Liver (tissue), 9 donors: Measurements from ENCODE around the gene SDF2. TPM values are rescaled to one million over a fixed set of nuclear protein-coding genes. Genes with fewer than 3 reads are reported as not detected.
"Not testable (repeated sequence)": the region's sequence is repeated elsewhere in the genome, so short reads cannot be mapped to it uniquely, and the experiment has no call there.

Source experiments
- DNase-seq: peaks from one replicate; pipeline ENCODE4 v3.0.0-alpha.2; 2017; ENCODE audit warnings: low spot score
- H3K27ac ChIP-seq, 2 donors: one replicate each; pipeline ENCODE4 v1.7.0; 2013; ENCODE audit warnings: inconsistent platforms in 2 of 2, low read length in 2 of 2, control low read depth in 1 of 2, low read depth in 1 of 2, mild to moderate bottlenecking in 1 of 2
- H3K27me3 ChIP-seq, 4 donors: one replicate each; pipeline versions ENCODE4 v1.6.1 to v1.7.0; 2013; ENCODE audit warnings: low read length in 3 of 4, inconsistent platforms in 1 of 4, mild to moderate bottlenecking in 1 of 4, moderate library complexity in 1 of 4; ENCODE audit not compliant: control insufficient read depth in 4 of 4, insufficient read depth in 4 of 4
- H3K36me3 ChIP-seq, 4 donors: one replicate each; pipeline versions ENCODE4 v1.6.1 to v1.7.0; 2013; ENCODE audit warnings: low read length in 3 of 4, mild to moderate bottlenecking in 3 of 4, low read depth in 1 of 4, moderate library complexity in 1 of 4; ENCODE audit not compliant: control insufficient read depth in 4 of 4, insufficient read depth in 3 of 4
- H3K4me1 ChIP-seq, 4 donors: one replicate each; pipeline versions ENCODE4 v1.6.1 to v1.7.0; 2013; ENCODE audit warnings: low read length in 3 of 4, mild to moderate bottlenecking in 3 of 4, moderate library complexity in 1 of 4; ENCODE audit not compliant: control insufficient read depth in 4 of 4, insufficient read depth in 4 of 4
- H3K4me3 ChIP-seq, 3 donors: one replicate each; pipeline versions ENCODE4 v1.6.1 to v1.7.0; 2013; ENCODE audit warnings: low read length in 3 of 3, control low read depth in 1 of 3, low read depth in 1 of 3, mild to moderate bottlenecking in 1 of 3
- H3K9ac ChIP-seq, 2 donors: one replicate each; pipeline ENCODE4 v1.7.0; 2013; ENCODE audit warnings: low read length in 2 of 2, mild to moderate bottlenecking in 2 of 2, moderate library complexity in 2 of 2, control low read depth in 1 of 2, low read depth in 1 of 2
- H3K9me3 ChIP-seq, 4 donors: one replicate each; pipeline versions ENCODE4 v1.6.1 to v1.7.0; 2013; ENCODE audit warnings: low read length in 3 of 4; ENCODE audit not compliant: control insufficient read depth in 4 of 4
- ATF3 ChIP-seq: IDR thresholded peaks from 2 replicates; pipeline ENCODE4 v1.6.1; 2016; ENCODE audit warnings: antibody characterized with exemption
- CTCF ChIP-seq: fragments of 150-350 bp; IDR thresholded peaks from 2 replicates; pipeline ENCODE4 v1.5.1; 2017; ENCODE audit warnings: improper control_type of control experiment, low read depth, low read length; ENCODE audit not compliant: missing input control
- EGR1 ChIP-seq, 2 donors: IDR thresholded peaks; 2 replicates each; pipeline ENCODE4 v1.6.1; 2016 to 2018; ENCODE audit warnings: antibody characterized with exemption in 2 of 2, low read depth in 2 of 2
- FOXA1 ChIP-seq: IDR thresholded peaks from 2 replicates; pipeline ENCODE4 v1.6.1; 2016; ENCODE audit warnings: antibody characterized with exemption
- FOXA2 ChIP-seq: IDR thresholded peaks from 2 replicates; pipeline ENCODE4 v1.6.1; 2016; ENCODE audit warnings: antibody characterized with exemption
- GABPA ChIP-seq, 2 donors: IDR thresholded peaks in 1 of 2; conservative IDR thresholded peaks in 1 of 2; 2 replicates each; pipeline ENCODE4 v1.6.1; 2016; ENCODE audit warnings: antibody characterized with exemption in 2 of 2, mild to moderate bottlenecking in 1 of 2, moderate library complexity in 1 of 2
- HNF4A ChIP-seq, 2 donors: conservative IDR thresholded peaks; 2 replicates each; pipeline ENCODE4 v1.6.1; 2016; ENCODE audit warnings: antibody characterized with exemption in 2 of 2, mild to moderate bottlenecking in 2 of 2
- HNF4G ChIP-seq: IDR thresholded peaks from 2 replicates; pipeline ENCODE4 v1.6.1; 2016; ENCODE audit warnings: antibody characterized with exemption
- JUND ChIP-seq, 2 donors: IDR thresholded peaks; 2 replicates each; pipeline ENCODE4 v1.6.1; 2016; ENCODE audit warnings: antibody characterized with exemption in 2 of 2
- MAX ChIP-seq: IDR thresholded peaks from 2 replicates; pipeline ENCODE4 v1.6.1; 2016; ENCODE audit warnings: antibody characterized with exemption
- NR2F2 ChIP-seq: IDR thresholded peaks from 2 replicates; pipeline ENCODE4 v1.6.1; 2016; ENCODE audit warnings: antibody characterized with exemption
- RAD21 ChIP-seq, 2 donors: IDR thresholded peaks; 2 replicates each; pipeline ENCODE4 v1.6.1; 2016; ENCODE audit warnings: antibody characterized with exemption in 2 of 2, mild to moderate bottlenecking in 2 of 2
- REST ChIP-seq: IDR thresholded peaks from 2 replicates; pipeline ENCODE4 v1.6.1; 2016; ENCODE audit warnings: antibody characterized with exemption, mild to moderate bottlenecking
- SP1 ChIP-seq: IDR thresholded peaks from 2 replicates; pipeline ENCODE4 v1.6.1; 2018; ENCODE audit warnings: antibody characterized with exemption, mild to moderate bottlenecking
- YY1 ChIP-seq: IDR thresholded peaks from 2 replicates; pipeline ENCODE4 v1.6.1; 2016; ENCODE audit warnings: antibody characterized with exemption, mild to moderate bottlenecking
- ZBTB33 ChIP-seq: IDR thresholded peaks from 2 replicates; pipeline ENCODE4 v1.6.1; 2016; ENCODE audit warnings: antibody characterized with exemption
- WGBS: extraction: QIAGEN DNeasy Blood & Tissue Kit; methylation state at CpG from one replicate; pipeline ENCODE4 v1.1.7; 2013; 5-methylcytosine and 5-hydroxymethylcytosine counted together
- polyA plus RNA-seq, 2 donors: library from polyadenylated mRNA; stranded (reverse) in 1 of 2; unstranded in 1 of 2; fragments of 200-250 nt in 1 of 2; fragments of >200 nt in 1 of 2; fragmentation: Nextera tagmentation in 1 of 2; extraction: Ambion mirVana in 1 of 2; gene quantifications; one replicate each; pipeline versions ENCODE4 v1.2.1 to v1.2.3, GENCODE V29; 2013 to 2015
- total RNA-seq, 2 donors: library from RNA; depleted of rRNA; stranded (reverse); fragments of >200 nt; gene quantifications; one replicate each; pipeline ENCODE4 v1.2.3, GENCODE V29; 2014
- donor health status: healthy.
- donor health status: healthy.
- donor health status: healthy.
- donor health status: healthy.
- donor health status: healthy.

SDF2 gene
- total and polyA plus RNA-seq, 4 donors: 24.1 to 38.9 (median 28.0) TPM

- Histone ChIP-seq H3K4me1 (no peaks in the 10 kb centered on the region), H3K4me3 (no peak overlapping the region), H3K9ac (no peak overlapping the region), H3K36me3 (peaks cover 14 to 56% (median 37%) of the 10 kb centered on the region in 4 donors), H3K9me3 (no peaks in the 10 kb centered on the region), H3K27ac (no peak overlapping the region), H3K27me3 (no peaks in the 10 kb centered on the region)
- no peak for TF ChIP-seq ZBTB33
- TF ChIP-seq YY1: no peak
- no peak for TF ChIP-seq HNF4G
- no peak for TF ChIP-seq SP1
- no peak for TF ChIP-seq FOXA2
- no peak for TF ChIP-seq HNF4A (conservative IDR thresholded peaks at IDR 0.05)
- TF ChIP-seq REST: no peak
- no peak for TF ChIP-seq RAD21 (IDR thresholded peaks at IDR 0.05)
- TF ChIP-seq ATF3: no peak
- no peak for TF ChIP-seq GABPA (IDR thresholded peaks at IDR 0.05 in 1 of 2, conservative IDR thresholded peaks at IDR 0.05 in 1 of 2)
- TF ChIP-seq NR2F2: no peak
- no peak for DNase-seq
- WGBS: 56% methylated on average over 2 of the region's 2 CpGs
Measured at GRCh38 chr17:28612531-28612930, 49.2 kb downstream of the SDF2 start.

- Histone ChIP-seq H3K4me3 (no peak overlapping the region), H3K9me3 (no peaks in the 10 kb centered on the region), H3K27ac (no peak overlapping the region), H3K27me3 (no peaks in the 10 kb centered on the region), H3K36me3 (peaks cover 9 to 34% (median 16%) of the 10 kb centered on the region in 4 donors), H3K9ac (no peak overlapping the region), H3K4me1 (no peaks in the 10 kb centered on the region)
- no peak for TF ChIP-seq EGR1 (IDR thresholded peaks at IDR 0.05; ENCODE audit: low read depth in 2 of 2)
- no peak for TF ChIP-seq FOXA1
- TF ChIP-seq RAD21 (IDR thresholded peaks at IDR 0.05): no peak
- TF ChIP-seq CTCF: no peak
- TF ChIP-seq FOXA2: no peak
- TF ChIP-seq MAX: no peak
- no peak for TF ChIP-seq JUND (IDR thresholded peaks at IDR 0.05)
- no peak for TF ChIP-seq YY1
- TF ChIP-seq REST: no peak
- TF ChIP-seq NR2F2: no peak
- no peak for DNase-seq
- 73% methylated on average over 8 of the region's 8 CpGs for WGBS
Measured at GRCh38 chr17:28610376-28610775, 51.3 kb downstream of the SDF2 start.

GRCh38 chr17:28604031-28604430 lies 57.7 kb downstream of the SDF2 start:
- H3K9me3 ChIP-seq, H3K9ac ChIP-seq, H3K27me3 ChIP-seq, H3K27ac ChIP-seq, DNase-seq, H3K4me1 ChIP-seq, H3K36me3 ChIP-seq, H3K4me3 ChIP-seq: not testable (repeated sequence)
- WGBS: 96% methylated on average over 31 of the region's 31 CpGs
